Inferior parietal cortex (tissue), 1 donor: ENCODE data around the gene COLQ.
A peak's percentile ranks its signal among the peaks of the same experiment; 100 is the strongest.
"Not testable (repeated sequence)": the region's sequence is repeated elsewhere in the genome, so short reads cannot be mapped to it uniquely, and the experiment has no call there.

Experiments used
- DNase-seq: peaks from one replicate; pipeline ENCODE4 v3.0.0-alpha.2; 2016; ENCODE audit errors: extremely low spot score

COLQ gene

DNA sequence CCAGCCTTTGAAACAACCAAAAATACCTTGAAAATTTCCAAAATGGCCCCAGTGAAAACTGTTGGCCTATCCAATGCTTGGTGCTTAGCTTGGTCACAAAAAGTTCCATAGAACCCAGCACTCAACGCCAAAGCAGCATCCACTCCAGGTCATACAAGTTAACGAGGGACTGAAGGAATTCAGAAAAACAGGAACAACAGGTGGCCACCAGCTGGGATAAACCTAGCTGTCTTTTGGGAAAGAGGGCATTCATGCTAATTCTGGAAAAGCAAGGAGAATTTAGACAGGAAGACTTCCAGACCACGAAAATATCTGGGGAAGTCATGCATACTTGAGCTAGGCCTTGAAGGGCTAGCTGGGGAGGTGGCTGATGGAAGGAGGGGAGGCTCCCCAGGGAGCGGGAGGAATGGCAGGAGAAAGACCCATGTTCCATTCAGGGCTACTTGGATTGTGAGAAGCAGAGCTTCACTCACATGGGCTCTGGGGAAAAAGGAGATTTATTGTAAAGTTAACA is 28.6 kb downstream of the COLQ start:
- no peak for DNase-seq

- DNase-seq = no peak
Measured at GRCh38 chr3:15491143-15491542, 30.4 kb downstream of the COLQ start.

DNA sequence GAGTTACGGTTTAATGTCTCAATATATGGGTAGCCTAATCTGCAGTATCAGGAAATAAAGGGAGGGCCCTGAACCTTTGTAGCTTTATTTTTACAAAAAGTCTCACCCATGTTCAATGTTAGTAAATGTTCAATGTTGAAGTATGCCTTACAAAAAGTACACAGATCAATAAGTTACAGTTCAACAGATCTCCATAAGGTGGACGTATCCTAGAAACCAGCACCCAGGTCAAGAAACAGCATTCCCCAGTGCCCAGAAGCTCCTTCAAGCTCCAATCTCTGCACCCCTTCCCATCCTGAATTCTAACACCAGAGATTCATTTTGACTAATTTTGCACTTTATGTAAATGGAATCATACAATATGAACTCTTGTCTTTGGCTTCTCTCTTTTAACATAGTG is 31.3 kb downstream of the COLQ start:
- DNase-seq = no peak

GRCh38 chr3:15488002-15488401 is 33.5 kb downstream of the COLQ start:
- no peak for DNase-seq

DNA sequence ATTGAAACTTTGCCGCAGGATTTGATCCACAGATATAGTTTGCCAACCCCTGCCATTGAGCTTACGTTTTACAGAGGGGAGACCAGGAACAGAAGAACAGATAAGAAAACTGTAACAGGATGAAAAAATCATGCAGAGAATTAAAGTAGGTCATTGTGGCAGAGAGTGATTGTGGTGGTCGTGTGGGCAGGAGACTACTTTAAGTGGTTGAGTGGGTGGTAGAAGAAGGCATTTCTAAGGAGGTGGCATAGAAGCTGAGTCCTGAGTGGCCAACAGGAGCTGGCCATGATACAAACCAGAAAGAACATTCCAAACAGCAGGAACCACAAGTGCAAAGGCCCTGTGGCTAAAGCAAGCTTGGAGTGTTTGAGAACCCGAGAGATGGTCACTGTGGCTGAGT is 34.5 kb downstream of the COLQ start:
- no peak for DNase-seq

- DNase-seq = no peak
Measured at GRCh38 chr3:15486020-15486419, 35.5 kb downstream of the COLQ start.

- DNase-seq = not testable (repeated sequence)
Measured at GRCh38 chr3:15484551-15484950, 37.0 kb downstream of the COLQ start.

DNA sequence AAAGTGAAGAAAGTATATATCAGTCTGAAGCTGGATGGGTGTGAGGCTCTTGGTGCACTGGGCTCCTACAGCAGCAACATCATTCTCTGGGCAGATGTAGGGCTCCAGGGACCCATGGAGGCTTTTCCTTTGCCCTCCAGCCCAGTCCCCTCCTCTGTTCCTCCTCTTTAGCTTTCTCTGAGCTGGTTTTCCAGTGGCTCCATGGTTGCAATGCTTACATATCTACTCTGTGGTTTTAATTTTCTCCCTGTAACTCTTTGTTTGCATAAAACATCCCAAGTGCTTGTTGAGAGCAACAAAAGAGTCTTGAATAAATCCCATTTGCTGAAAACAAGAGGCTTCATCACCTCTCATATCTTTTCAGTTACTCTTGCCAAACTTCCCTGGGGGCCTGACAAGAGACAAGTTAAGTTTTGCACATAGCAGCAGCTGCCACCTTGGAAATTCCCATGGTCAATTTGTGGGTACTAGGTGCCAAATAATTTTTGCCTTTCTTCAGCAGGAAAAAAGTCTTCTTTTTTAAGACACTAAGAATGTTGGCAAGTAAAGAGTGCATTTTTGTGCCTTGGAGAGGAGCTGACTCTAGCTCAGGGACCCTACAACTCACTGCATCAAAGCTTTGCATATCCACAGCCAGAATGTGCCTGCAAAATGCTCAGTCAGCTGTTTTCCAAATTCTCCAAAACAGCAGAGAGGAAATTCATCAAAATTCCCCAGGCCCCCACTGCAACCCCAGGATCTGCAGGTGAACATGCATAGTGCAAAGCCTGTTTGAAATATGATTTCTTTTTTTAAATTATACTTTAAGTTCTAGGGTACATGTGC is 41.9 kb downstream of the COLQ start:
- no peak for DNase-seq

GRCh38 chr3:15478640-15478979 is 42.9 kb downstream of the COLQ start:
- no peak for DNase-seq

DNA sequence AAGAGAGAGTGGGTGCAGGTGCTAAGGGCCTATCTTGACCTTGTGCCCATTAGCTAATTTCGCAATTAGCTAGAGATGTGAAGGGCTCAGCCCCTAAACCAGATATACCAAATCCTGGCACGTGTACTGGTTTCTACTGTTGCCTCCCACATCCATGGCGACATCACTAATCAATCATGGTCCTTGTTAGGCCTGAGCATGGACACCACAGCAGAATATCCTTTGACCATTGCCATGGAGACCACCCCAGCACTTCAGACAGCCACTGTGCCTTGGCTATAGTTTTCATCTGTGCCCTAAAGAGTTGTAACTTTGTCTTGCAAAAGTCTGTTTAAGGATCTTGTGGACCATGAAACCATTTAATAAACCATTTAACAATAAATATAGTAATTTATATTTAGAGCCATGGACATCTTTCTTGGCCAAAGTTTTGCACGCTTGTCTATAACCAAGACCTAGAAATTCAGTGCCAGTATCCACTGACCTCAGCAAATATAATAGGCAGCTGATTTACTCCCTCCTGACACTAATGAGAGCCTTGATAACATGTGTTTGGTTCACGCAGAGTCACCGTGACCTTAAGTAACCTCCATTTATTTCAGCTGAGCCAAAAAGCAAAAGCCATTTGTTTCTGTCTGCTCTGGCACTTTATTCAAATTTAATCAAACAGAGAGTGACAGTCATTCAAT is 43.4 kb downstream of the COLQ start:
- DNase-seq = no peak

DNA sequence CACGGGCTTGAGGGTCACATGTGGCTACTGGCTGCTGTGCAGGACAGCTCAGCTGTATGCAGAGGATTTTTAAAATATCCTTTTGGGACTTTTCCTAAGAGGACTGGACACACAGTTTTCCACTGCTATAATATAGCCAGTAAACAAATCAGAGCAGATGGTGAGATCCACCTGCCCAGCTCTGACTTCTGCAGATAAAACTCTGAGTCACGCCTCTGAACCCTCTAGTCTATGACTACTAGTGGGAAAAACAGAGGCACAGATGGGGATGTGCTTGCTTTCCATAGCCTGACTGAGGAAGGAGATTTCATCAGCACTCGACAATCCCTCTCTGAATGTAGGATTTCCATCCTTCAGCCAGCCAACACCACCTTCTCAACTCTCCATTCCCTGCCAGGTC is 45.1 kb downstream of the COLQ start:
- DNase-seq = peak; percentile 39

DNA sequence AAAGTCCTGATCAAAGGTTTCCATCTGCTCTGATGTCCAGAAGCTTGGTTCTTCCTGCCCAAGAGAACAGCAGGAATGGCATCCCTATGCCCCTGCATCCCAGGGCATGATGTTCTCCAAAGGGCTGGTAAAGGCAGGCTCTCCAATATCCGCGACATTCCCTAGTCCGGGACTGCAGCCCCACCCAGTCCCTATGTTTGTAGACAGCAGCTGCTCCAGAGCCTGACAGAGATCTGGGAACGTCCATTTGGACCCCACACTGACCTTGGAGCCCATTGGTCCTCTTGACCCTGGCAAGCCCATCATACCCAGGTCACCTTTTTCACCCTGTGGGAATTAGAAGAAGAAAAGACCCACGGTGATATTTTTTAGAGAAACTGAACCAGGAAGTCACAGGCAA is 46.3 kb downstream of the COLQ start:
- DNase-seq = no peak

- no peak for DNase-seq
Measured at GRCh38 chr3:15471861-15472260, 49.6 kb downstream of the COLQ start.

- no peak for DNase-seq
Measured at GRCh38 chr3:15470849-15471248, 50.7 kb downstream of the COLQ start.

- no peak for DNase-seq
Measured at GRCh38 chr3:15470261-15470660, 51.2 kb downstream of the COLQ start.

DNA sequence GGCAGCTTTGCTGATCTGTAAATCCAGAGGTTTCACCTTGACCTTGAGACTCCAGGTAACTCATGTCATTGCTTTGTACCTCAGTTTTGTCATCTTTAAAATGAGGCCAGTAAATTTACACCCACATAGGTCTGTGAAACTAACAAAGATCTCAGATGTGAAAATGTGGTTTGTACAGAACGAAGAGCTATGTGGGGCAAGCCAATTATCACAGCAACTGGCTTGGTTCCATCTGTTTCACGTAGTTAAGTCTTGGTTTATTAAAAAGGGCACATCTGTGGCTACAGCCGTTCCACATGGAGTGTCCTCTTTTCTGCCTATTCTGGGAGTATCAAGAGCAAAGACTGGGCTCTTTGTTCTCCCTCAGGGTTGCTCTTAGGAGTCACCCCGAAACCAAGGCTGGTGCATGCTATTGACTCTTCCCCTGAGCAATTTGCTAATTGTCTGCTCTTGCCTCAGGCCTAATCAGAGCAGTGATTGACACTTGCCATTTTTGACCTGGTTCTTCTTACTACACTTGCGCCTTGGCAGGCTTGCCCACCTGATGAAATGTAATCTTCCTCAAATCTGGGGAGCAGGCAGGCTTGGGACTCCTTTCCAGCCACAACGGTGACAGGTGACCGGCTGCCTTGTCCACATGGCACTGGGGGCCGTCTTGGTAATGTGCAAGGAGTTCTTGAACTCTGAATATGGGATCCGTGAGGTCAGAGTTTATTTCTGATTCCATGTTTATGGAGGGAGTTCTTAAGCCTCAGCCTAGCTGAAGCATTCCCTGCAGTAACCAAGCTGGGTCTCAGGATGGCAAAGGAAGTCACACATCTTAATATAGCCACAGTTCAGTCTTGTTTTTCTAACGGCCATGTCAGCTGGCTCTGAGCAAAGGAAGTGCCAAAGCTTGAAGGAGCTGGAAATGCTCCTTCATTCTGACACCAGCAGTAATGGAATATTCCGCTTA is 54.0 kb downstream of the COLQ start:
- peak; percentile 20 for DNase-seq

- no peak for DNase-seq
Measured at GRCh38 chr3:15465876-15466585, 55.5 kb downstream of the COLQ start.

DNA sequence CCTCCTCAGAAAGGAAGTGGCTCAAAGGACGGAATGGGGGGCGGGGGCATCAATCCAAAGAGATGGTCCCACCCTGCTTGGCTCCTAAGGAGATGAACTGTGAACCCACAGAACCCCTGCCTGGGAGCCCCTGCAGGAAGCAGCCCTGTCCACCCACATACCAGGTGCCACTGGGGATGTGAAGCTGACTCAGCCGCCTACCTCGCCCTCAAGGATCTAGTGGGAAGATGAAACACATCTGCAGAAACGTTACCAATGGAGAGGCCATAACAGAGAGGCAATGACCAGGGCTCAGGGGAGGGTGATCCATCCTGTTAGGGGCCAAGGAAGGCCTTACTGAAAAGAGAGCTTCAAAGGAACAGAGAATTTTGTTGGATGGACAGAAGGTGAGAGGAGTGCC is 59.1 kb downstream of the COLQ start:
- DNase-seq = no peak

DNA sequence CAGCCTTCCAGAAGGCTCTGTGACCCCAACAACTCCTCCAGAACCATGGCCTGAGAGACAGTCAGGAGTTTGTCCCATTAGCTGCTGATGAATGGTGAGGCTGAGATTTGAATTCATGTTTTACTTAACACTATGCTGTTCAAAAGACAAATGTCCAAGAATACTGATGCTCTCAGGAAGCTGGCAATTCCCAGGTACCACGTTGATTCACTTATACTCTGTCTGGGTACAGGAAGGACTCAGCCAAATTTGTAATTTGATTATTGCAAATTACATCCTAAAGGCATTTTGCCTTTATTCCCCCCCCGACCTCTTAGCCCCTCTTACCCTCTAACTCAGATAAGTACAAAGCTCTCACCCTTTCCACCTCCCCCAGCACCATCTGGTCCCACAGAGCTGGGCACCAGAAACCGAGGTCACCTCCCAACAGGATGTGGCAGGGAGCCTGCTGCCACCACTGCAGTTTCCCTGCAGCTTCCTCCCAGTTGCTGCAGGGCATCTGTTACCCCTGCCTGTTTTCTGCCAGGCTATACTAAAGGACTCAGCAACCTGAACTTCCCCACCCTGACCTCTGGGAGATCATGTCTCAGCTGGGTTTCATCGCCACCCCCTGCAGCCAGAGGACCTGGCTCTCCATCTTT is 60.5 kb downstream of the COLQ start:
- no peak for DNase-seq

DNA sequence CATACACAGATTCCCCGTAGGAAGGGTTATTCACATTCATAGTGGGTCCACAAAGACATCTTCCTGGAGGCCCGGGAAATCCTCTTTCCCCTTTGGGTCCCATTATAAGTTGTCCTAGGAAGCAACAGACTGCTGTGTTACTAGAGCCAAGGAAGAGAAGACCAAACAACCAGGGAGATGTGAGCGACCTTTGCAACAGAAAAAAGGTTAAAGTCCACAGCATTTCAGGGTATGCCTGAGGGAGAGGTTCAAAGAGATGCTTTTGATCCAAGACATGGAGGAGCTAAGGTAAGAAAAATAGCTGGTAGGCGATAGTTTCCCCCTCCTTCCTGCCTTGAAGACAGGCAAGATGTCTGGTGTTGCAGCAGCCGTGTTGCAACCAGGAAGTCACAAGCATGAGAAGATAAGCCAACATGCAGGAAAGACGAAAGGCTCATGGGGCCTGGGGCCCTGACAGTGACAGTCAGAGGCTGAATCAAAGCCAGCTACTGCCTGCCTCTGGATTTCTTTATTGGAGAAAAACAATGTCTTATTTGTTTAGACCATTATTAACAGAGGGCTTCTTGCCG is 63.2 kb downstream of the COLQ start:
- DNase-seq = no peak

GRCh38 chr3:15456915-15457314 is 64.6 kb downstream of the COLQ start:
- DNase-seq = not testable (repeated sequence)
